Suppressor macrophage treated with lipopolysaccharide for 4 hours (primary cell): ENCODE measurements around the gene GOLIM4.
A peak's percentile ranks its signal among the peaks of the same experiment; 100 is the strongest.
"Not testable (repeated sequence)": the region's sequence is repeated elsewhere in the genome, so short reads cannot be mapped to it uniquely, and the experiment has no call there.

Source experiments
- DNase-seq: peaks from one replicate; pipeline ENCODE4 v3.0.0-alpha.2; 2020

Gene GOLIM4

DNA sequence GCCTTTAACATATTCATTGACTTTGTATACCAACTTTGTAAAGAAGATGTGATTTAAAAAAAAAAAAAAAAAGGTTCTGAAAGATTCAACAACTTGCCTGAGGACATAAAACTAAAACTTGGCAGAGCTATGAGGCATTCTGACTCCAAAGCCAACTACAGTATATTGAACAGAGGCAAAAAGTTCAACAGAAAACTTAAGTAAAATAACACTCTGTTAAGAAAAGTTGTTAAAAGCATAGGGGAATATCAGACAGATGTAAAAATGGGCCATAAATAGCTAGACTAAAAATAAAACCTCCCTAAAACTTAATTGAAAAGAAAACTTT, 23.4 kb downstream of the GOLIM4 start:
- no peak for DNase-seq

DNA sequence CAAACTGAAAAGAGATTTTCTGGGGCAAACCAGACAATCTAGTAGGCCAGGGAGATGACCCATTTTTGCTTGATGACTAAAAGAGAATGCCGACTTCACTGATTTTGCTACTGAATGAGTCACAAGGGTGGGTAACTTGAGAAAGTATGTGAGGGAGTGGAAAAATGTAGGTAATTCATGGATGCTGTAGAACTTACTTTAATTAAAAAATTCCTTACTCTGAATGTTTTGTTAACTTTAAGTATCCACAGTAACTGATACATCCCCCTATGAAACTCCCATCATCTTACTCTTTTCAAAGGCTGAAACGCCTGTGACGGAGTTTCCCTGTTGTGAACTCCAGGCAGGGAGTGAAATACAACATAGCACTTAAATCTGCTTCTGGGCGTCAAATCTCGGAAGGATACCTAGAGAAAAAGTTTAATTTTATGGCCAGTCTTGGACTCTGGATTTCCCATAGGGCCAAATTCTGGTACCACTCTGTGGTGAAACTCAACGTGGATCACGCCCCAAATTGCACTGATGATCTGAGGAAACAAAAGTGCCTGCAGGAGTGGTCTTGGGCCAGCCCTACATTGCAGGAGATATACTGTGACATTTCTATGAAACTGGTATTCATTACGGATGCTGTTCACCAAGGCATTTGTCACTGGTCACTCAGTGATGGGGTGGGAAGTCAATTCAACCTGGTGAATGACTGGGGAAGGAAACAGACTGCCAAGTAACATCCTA, 24.0 kb downstream of the GOLIM4 start:
- DNase-seq: peak; percentile 15

DNA sequence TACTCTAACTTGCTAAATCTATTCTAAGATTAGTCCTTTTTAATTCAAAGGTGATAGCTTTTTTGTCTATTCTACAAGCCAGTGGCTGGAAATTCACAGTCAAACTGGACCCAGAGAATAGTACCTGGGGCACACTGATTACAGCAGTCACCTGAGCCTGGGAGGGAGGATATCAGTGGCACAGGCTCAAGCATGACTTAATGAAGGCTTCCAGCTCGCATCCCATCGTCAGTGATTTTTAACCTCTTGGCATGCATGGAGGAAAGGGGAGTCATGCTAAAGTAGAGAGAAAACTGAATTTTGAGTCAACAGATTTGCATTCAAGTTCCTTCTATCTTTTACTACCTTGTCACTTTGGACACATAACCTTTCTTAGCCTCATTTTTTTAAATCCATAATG, 24.8 kb downstream of the GOLIM4 start:
- DNase-seq: no peak

DNA sequence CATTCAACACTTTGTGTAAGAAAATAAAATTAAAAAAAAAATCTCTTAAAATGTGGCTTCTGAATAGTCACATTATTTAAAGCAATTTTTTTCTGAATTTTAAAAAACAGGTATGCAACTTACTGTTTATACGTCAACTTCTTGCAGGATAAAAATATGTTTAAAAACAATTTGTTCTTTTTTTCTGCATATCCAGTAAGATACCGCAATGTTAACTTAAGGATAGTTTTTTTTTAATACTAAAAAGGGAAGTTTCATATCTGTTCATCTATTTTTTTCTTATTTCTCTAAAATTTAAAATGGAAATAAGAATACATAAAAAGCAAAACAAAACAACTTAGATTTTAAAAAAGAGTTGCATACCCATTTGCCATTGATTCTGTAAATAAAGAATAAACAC, 27.4 kb downstream of the GOLIM4 start:
- no peak for DNase-seq

DNA sequence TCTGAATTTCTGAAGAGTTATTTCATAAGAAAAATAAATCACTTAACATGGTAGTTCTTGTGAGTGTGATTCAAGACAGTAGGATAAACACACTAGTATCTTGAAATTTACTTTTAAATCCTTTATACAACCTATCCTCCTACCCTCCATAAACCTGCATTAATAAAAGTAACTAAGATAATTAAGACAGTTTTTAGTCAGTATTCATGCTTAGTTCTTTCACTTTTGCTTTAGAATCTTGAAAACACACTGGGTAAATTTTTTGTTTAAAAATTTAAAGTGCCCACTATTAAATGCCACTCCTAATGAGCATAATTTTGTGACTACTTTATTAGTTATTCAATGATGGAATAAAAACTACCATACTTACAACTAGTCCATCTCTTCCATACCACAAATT, 28.8 kb downstream of the GOLIM4 start:
- DNase-seq: no peak

DNA sequence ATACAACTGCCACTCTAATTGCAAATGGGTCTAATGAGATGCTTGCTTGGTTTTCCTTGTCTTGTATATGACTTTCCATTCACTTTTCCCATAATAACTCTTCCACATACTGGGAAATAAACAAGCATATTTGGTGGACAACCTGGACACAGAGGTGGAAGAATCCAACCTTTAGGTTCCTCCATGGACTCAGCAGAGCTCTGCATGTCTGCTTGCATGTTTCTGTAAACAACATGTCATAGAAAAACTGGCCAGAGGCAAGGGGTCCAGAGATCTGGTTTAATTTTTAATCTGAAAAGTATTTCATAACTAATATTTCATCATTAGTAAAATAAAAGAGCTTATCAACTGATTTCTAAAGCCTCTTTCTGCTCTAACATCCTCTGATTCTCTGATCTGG, 30.2 kb downstream of the GOLIM4 start:
- DNase-seq: no peak

DNA sequence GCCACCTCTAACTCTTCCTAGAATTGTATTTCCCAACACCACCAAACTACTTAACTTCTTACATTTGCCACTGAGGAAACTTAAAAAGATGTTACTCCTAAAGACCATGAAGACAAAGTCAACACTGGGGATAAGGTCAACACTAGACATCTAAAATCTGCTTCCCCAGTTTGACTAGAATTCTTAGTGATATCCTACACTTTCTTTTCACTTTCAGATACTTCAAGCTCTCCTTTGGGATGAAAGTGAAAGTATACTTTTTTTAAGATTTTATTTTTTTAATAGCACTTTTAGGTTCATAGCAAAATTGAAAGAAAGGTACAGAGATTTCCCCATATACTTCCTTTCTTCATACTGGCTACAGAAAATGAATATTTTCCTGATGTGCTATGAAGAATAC, 32.6 kb downstream of the GOLIM4 start:
- peak; percentile 16 for DNase-seq

DNA sequence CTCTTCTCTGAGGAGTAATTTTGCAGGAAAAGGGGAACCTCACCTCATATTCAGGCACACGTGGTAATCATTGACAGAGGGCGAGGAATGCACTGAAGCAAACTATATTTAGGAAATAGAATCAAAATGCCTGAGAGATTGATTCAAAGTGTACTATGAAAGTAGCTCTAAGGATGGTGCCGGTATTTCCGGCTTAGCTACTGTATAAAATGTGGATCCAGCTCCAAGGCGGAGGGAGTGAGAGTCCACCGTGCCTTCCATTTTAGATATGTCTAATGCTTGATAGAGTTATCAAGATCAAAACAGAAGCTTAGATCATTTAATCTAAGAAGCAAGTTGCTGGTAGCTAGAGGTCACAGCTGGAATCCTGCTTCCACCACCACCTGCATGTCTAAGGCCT, 33.0 kb downstream of the GOLIM4 start:
- DNase-seq: no peak

DNA sequence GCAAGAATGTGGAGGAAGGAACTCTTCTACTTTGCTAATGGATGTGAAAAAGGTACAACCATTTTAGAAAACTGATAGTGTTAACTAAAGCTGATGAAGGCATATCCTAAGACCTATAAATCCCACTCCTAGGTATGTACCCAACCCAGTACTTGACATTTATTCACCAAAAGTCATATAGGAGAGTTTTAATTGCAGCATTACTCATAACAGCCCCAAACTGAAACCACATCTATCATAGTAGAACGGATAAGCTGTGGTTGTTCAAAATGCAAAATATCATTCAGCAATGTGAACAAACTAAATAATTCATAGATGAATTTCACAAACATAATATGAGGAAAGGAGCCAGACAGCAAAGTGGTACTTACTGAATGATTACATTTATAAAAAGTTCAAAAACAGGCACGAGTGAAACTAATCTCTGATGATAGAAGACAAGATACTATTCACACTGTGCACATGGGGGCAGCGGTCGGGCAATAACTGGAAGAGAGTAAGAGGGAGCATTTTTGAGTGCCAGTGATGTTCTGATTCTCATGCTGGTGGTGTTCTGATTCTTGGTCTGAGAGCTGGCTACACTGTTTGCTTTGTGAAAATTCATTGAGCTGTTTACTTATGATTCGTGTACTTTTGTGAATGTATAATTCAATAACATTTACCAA, 34.3 kb downstream of the GOLIM4 start:
- no peak for DNase-seq

DNA sequence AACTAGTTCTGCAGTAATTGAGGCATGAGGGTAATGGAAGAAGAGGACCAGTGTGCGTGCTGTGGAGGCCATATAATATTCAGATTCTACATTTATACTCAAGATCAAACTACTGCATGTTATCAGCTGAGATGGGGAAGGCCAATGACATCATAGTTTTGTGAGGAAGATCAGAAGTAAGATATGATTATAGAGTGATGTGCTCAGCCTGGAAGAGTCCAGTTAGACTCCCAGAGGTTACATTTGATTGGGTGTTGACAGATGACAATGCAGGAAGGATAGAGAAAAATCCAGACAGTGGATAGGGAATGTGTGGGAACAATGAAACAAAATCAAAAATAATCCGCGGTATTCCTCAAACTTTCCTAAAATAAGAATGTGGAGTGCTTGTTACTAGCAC, 35.4 kb downstream of the GOLIM4 start:
- DNase-seq: no peak

DNA sequence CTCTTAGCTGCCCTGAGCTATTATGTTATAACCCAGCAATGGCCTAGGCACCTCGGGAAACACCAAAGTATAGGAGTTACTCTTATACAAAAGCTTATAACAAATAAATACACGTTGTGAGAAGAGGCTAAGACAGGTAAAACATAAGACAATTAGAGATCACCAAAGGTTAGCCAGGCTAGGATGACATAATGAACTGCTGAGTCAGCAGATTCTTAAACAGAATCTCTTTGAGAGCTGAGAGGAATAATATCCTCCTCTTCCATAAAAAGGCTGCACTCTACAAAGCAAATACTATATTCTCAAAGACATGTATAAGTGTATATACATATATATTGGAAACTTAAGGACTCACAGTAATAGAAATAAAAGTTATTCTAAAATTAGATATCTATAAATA, 37.2 kb downstream of the GOLIM4 start:
- DNase-seq: no peak

DNA sequence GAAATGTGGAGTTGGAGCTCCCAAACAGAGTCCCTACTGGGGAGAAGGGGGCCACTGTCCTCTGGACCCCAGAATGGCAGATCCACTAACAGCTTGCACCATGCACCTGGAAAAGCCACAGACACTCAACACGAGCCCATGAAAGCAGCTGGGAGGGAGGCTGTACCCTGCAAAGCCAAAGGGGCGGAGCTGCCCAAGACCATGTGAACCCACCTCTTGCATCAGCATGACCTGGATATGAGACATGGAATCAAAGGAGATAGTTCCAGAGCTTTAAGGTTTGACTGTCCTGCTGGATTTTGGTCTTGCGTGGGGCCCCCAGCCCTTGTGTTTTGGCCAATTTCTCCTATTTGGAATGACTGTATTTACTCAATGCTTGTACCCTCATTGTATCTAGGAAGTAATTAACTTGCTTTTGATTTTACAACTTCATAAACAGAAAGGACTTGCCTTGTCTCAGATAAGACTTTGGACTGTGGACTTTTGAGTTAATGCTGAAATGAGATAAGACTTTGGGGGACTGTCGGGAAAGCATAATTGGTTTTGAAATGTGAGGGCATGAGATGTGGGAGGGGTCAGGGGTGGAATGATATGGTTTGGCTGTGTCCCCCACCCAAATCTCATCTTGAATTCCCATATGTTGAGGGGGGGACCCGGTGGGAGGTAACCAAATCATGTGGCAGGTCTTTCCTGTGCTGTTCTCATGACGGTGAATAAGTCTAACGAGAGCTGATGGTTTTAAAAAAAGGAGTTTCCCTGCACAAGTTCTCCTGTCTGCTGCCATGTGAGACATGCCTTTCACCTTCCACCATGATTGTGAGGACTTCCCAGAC, 39.1 kb downstream of the GOLIM4 start:
- DNase-seq: not testable (repeated sequence)

DNA sequence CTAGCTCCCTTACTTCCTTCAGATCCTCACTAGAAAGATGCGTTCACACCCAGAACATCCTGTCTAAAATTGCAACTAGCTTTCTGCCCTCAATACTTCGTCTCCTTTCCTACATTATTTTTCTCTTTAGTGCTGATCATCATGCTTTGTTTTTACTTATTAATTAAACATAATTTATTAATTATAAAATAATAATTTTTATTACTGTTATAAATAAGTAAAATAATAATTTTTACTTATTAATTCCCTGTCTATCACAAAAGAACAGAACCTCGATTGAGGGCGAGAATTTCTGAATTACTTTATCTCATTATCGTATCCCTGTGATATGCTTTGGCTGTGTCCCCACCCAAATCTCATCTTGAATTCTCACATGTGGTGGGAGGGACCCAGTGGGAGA, 41.3 kb downstream of the GOLIM4 start:
- DNase-seq: no peak

DNA sequence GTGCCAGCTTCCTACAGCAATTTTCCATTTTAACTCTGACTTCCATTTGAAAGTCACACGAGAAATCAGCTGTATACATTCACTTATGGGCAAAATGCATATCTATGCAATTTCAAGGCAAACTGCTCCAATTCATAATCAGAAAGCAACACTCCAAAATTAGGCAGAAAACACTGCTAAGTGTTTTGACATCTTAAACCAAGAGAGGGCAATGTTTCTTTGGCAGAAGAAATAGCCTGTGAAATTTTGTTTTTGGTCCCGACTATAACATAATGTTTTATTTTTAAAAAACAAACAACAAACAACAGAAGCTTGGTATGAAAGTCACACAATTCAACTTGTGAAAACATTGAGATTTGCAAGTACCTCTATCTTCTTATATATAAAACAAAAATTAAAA, 42.6 kb downstream of the GOLIM4 start:
- DNase-seq: no peak

DNA sequence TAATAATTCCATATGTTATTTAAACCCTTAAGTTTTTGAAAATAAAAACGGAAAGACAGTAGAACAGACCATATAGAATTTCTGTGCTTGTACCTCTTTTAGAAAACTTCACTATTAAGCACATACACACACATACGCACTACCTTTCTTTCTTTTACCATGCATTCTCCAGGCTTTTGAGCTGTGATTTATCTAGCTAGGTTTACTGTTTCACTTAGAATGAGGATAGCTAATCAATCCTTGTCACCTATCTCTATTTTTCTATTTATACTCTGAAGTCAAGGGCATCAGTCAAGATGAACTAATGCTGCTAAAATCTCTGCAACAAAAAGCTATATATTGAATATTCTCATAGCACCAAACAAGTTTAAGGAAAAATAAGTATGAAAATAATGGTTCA, 43.2 kb downstream of the GOLIM4 start:
- DNase-seq: no peak

DNA sequence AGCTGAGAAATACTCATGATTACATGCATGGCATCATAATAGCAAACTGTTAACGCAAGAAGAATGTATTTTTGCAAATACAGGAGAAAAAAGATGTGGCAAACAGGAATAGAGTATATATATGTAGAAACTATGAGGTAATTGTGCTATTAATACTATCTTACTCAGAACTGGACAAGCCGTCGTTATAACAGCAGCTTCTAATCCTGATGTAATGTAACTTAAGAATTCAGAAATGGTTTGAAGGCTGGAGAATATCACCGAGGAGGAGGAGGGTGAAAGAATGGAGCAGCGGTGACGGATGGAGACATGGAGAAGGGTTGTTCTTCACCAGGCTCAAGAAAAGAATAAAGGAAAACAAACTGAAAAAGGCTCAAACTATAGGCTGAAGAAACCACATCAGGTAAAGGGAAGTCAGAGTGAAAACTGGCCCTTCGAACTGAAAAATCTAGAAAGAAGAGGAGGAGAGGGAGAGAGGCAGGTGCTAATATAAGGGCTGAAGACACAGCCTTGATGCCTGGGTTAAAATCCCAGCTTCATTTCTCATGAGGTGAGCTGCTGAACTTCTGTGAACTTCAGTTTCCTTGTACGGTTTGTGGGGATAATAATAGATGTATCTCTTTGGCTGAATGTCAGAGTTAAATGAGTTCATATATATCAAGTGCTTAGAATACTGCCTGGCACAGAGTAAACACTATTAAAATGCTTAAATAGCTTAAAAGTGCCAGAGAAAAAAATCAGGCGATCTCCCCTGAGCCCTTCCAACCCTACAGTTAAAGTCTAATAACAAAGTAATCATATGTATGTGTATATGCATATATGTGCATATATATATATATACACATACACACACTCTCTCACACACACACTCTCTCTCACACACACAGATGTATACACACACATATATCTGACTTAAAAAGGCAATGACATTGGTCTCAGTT, 43.9 kb downstream of the GOLIM4 start:
- DNase-seq: peak; percentile 54

DNA sequence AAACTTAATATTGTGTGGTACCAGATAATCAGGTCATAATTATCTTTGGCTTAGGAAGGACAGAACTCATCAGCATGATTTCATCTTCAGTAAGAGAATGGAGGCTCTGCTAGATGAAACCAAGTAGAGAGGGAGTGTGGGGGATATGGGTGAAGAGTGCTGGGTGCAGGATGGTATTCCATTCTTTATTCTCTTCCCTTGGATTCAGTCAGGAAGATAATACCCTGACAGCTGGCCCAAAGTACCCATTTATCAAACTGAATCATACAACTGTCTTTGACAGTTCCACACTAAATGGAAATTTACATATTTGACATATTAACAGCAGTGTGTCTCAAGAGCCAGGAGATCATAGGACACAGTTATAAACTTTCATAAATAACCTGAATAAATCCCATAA, 44.7 kb downstream of the GOLIM4 start:
- no peak for DNase-seq

DNA sequence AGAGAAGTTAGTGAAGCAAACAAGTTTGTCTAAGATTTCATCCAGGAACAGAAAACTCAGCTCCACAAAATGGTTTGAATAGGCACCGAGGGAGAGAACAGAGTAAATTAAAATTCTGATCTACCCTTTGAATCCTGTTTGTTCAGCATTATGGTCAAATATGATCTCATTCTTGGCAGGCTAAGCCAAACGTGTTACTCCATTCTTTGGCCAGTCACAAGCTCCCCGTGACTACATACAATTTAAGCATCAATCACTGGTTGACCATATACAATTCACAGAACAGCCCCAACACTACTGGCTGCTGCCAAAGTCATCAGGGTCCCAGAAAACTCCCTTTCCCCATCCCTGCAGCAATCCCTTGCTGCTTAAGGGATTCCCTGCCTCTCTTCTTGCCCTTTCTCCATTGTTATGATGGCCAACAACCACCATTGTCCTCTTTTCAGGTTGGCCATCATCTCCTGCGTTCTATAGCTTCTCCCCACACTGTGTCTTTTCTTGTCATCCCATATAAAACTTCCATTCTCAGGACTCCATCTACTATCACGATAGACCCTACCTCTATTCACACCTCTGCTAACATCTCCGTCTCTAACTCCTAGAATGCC, 46.3 kb downstream of the GOLIM4 start:
- no peak for DNase-seq

DNA sequence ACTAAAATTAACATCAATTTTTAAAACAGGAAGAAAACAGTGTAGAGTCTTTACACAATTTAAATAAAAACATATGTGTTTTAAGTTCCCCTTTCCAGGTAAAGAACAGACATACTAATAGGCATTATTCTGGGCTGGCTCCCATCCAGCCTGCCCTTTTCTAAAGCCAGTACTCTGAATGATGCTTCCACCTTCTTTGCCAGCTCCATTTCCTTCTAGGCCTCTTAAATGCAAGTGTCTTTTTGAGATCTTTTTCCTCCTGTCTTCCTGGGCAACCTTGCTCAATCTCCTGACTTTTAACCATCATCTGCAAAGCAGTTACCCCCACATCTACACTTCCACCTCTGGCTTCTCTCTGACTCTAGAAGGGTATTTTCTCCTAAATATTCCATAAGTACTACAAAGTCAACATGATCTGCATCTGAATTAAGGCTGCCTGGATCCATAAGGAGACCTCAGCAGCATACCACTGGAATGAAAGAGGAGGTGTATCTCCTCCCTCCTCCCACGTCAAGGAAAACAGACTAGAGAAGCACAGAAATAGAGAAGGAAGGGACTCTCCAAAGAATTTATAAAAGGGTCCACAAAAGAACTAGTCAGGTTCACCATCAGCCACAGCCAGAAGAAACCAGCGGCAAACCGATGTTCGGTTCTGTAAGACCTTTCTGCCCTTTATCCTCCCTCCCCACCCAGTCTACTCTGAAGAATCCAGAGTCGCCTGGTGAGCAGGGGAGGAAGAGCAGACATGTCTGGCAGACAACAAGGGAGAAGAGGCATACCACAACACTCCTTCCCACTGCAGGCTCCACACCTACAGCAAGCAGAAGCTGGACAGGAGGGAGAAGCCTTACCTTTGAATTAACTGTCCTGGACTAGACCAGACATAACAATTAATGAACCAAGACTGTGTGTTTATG, 47.1 kb downstream of the GOLIM4 start:
- DNase-seq: no peak

DNA sequence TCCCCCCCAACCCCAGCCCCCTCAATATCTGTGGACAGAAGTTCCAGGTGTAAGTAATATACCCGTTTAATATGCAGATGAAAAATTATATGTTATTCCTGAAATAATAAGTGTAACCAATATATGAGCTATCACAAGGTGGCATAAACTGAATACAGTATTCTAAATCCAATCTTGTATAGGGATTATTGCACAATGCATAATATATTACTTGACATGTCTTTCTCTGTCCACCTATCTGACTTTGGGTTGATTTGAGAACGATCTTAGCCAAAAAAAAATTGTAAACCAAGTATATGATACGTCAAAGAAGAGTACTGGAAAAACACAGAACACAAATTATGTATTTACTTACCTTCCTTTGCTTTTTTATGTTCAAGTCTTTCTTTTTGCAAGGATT, 47.8 kb downstream of the GOLIM4 start:
- no peak for DNase-seq

DNA sequence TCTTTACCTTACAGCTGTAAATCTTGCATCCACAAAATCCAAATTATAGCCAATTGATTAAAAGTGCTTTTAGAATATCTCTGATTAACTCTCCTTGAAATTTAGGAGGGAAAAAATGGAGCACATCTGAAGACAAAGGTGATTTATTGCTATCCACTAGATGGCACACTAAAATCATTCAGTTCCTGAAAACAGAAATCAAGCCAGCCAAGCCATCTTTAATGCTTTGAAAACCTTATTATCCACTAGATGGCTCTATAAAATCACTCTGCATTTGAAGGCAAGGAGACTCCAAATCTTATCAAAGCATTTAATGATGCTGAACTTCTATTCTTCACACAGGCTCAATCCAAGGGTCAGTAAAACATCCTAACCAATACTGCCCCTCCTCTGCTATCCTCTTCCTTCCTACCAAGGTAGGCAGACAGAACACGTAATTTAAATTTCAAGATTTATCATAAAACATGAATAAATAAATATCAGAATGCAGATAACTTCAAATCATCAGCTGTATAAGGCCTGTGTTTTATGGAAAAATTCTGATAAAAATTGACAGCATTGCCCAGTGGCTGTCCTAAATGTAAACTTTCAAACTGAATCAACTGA, 48.4 kb downstream of the GOLIM4 start:
- peak; percentile 84 for DNase-seq
